ENCODE data around the gene HS3ST1.

Gene HS3ST1

DNA sequence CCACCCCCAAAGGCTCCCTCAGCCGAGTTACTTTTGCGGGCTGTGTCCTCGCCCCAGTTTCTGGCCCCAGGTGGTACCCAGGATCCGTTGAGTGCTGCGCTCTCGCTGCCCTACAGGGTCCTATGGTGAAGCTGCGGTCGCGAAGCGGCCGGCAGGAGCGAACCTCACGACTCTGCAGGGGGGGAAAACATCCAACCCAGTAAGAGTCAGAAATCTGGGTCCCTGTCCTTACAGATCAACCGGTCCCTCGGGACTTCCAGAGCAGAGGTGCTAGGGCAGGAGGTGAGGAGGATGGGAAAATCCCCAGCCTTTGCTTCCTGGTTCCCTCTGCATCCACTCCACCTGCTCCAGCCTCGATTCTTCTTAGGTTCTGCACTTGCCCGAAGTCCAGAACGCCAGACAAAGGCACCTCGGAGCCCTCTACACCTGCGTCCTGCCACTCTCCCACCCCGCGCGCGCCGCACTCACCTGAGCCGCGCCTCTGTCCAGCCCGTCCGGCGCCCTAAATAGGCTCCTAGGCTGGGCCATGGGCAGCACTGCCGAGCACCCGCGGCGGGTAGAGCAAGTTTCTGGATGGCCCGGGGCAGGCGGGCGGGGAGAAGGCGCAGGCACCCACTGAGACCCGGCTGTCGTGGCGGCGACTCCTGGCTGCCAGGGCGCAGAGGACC lies at the start of gene HS3ST1:
Gene HS3ST1 (minus strand): TSS at position 664 of the 668 bp plus-strand sequence. CDS start 28,889 bp downstream, outside the sequence.
- DNase-seq (ENCODE audit: low read depth): no peak

DNA sequence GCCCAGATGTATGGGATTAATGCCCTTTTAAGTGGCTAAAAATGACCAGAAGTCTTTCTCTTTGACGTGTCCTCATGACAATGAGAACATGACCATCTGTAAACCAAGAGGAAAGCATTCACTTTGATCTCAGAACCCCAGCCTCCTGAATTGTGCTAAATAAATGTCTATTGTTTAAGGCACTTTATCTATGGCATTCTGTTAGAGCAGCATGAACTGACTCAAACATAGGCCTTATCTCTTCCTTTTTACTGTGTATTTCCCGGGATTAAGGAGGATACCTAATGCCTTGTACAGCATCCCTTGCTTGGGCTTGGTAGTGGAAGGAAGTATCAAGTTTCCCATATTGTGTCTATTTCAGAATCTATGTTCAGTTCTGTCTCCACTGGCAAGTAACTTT lies 47.2 kb upstream of the HS3ST1 start:
- no peak for DNase-seq (ENCODE audit: low read depth)

DNA sequence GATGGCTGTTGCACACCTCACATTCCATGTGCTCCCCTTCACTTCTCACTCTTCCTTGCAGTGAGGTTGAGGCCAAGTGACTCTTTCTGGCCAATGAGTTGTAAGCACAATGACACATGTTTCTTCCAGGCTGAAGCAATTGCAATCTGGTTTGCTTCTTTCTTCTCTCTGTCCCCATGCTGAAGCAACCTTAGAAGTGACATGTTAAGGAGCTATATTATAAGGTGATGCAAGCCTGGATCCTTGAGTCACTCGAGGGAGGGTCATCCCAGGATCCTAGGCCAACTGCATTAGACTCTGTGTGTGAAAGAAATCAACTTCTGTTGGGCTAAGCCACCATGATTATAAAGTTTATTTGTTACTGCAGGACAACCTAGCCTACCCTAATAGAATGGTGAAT lies 45.5 kb upstream of the HS3ST1 start:
- no peak for DNase-seq (ENCODE audit: low read depth)

DNA sequence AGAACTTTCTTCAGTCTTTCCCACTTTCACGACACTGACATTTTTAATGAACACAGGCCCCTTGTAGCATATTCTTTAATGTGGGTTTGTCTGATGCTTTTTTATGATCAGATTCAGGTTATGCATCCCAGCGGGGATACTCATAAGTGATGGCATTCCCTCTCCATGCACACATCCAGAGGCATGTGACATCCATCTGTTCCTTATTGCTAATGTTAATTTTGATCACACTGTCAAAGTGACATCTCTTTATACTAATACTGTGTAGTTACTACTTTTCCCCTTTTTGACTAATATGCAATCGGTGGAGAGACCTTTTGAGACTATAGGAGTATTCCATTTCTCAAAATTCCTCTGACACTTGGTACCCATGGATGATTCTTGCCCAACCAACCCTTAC lies 43.8 kb upstream of the HS3ST1 start:
- no peak for DNase-seq (ENCODE audit: low read depth)

DNA sequence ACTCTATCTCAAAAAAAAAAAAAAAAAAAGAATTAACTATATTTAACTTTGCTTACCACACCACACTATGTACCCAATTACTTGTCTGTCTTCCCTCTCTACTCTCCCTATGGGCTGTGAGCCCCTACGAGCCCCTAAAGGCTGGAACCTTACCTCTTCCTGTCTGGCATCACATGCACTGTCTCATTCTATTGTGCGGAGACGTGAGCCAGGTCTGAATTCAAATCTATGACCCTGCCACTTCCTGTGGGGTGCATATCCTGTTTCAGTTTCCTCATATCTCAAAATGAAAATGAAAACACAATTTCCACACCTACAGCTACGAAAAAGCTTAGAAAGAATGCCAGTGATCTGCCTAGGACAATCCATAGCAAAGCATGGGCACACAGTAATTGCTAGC lies 42.9 kb upstream of the HS3ST1 start:
- no peak for DNase-seq (ENCODE audit: low read depth)

DNA sequence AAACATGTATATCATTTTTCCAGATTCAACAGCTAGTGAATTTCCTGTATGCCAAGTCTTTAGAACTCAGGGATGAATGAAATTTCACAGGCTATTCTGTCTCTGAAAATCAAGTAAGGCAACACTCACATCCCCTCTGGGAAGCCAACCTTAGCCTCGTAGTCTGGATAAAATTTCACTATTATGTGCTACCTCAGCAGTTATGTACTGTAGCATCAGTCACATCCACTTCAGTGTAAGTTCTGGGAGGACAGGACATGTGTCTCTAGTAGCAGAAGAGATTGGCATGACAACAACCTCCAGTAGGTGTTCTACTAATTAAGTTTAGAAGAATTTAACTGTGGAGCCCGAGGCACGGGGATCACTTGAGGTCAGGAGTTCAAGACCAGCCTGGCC lies 42.4 kb upstream of the HS3ST1 start:
- no peak for DNase-seq (ENCODE audit: low read depth)

DNA sequence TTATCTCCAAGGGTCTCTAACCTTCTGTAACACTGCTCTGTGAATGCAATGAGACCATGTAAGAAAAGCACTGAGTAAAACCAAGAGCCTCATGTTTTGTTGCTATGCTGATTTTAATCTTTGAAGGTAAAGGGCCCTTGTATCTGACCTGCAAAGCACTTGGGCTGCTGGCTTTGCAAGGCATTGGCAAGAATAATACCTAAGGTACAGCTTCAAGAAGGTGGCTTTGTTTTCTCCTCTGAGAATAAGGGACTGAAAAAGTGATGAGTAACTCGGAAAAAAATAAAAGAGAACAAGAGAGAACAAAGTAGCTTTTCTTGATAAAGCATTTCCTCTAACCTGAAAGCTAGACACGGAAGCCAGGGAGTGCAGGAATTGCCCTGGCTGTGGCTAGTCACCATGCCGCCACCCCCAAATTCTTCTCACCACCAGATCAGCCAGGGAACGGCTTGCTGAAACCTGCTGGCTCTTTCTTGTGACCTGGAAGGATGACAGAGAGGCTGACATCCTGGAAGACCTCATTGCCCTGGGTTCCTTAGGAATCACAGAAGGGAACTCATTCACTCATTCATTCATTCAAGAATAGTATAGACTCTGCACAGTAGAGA lies 41.8 kb upstream of the HS3ST1 start:
- no peak for DNase-seq (ENCODE audit: low read depth)

DNA sequence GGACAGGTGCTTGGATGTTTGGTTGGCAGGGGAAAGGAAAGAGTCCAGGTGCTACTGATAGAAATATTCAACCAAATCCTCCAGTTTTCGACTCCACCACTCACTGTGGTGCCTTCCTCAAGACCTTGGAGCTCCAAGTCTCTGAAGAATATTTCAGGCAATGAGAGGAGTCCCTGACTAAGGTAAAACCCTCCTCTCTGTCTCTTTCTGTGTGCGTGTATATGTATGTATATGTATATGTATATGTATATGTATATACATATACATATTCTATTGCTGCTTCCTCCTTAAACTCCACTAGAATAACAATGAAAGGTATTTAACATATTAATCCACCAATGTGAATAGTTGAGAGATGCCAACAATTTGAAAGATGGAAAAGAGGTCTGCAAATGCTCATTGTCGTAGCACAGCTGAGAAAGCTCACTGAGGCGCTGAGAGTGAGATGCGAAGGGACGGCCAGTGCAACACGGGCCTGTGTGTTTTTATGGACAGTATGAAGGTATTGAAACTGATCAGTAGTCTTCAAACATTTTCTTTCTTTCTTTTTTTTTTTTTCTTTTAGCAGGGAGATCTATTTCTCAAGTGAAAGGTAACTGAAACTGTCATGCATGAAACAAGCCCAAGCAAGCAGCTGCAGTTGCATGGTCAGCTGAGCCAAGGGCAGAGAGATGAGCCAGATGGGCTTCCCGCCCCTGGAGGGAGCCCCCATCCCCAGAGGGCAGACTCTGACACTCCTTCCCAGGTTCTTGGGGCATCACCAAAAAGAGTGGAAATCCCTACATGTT lies 41.1 kb upstream of the HS3ST1 start:
- DNase-seq (ENCODE audit: low read depth): no peak

DNA sequence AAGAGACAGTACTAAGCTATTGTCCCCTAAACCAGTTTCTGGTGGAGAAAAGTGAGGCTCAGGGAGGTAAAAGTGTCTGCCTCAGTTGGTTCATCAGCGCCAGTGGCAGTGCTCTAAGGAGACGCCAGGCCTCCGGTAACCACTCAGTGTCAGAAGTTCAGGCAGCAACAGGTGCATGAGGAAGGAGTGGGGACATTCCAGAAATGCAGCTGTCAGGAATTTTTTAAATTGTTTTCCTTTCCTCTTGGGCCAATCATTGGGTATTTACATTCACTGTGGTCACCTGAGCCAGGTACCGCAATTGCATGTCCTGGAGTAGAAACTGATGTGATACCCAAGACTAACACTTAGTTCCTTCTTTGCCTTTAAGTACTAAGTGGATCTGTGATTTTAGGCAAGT lies 40.2 kb upstream of the HS3ST1 start:
- no peak for DNase-seq (ENCODE audit: low read depth)

DNA sequence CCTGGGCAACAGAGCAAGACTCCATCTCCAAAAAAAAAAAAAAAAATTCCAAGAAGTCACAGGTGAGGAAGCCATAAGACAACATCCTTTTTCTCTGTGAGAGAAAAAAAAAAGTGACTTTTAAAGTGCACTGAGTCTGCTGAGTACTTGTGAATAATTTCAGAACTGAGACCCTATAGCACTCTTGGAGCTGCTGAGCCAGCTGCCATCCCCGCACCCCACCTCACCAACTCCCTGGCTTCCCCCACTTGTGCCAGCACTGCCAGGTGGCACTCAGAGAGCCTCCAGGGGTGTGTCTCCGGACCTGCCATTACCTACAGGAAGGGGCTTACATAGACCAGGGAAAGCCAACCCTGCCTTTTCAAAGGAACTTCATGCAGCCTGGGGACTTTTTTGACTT lies 39.2 kb upstream of the HS3ST1 start:
- DNase-seq (ENCODE audit: low read depth): no peak

DNA sequence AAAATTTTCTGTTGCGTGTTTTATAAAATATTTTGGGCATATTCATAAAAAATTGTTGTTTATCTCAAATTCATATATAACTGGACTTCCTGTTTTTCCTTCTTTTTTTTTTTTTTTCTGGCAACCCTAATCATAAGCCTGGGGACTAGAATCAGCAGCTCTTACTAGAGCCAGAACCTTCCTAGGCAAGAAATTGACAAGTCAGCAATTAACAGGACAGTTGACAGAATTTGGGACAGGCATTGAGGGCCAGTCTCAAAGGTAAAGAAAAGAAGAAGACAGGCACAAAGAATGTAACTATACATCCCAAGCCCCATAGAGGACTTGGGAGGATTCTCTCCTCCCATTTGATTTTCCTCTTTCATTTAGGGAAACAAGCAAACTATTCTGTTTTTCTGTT lies 35.0 kb upstream of the HS3ST1 start:
- DNase-seq (ENCODE audit: low read depth): no peak

DNA sequence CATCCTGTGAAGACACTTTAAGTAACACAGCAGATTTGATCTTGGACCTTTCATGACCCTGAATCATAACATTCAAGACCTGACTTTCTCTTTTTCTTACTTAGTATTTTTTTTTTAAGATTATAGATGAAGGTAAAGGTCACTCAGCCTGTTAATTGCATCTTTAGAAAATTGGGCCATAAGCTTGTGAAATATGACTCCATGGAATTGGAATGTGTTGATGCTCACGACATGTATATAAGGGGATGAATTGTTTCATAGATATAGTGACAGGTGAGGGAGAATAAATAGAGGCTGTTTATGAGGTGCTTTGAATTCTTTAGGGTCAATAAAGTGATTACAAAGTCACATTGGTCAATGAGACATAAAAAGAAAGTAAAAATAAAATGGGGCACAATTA lies 27.7 kb upstream of the HS3ST1 start:
- no peak for DNase-seq (ENCODE audit: low read depth)

DNA sequence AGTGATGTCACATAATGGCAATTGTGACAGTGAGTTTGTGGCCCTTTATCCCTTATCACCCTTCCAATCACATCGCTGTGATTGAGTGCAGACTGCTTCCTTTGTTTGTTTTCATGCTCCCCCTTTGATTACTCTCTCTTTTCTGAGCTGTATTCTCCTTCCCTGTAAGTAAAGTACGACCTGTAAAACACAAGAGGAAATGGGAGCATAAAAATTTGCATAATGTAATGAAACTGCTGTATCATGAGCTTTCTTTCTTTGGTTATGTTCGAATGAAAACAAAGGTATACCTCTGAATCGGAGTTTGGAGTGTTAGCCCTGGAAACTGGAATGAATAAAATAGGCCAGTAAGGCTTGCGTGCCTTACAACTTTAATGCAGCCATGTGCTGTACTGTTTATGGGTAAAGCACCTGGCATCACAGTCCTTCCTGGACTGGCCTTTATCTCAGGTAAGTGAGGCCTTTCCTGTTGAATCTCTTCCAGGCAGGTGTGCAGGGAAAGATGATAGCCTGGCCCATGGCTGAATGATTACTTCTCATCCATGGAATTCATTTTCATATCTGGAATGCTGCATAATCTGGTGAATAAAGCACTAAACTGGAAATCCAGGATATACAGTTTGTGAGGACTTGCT lies 26.6 kb upstream of the HS3ST1 start:
- DNase-seq (ENCODE audit: low read depth): no peak

DNA sequence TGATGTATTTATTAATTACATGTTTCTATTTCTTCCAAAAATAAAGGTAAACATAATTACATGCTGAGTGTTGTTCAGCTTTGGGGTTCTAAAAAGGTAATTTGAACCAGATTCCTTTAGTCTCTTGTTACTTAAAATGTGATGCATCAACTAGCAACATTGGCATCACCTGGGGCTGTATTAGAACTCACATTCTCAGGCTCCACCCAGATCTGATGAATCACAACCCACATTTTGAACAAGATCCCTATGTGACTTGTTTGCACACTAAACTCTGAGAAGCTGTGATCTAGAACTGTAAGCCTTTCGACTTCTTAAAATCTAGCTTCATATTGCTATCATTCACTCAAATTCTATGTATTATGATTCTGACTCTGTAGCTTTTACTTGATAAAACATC lies 23.0 kb upstream of the HS3ST1 start:
- DNase-seq (ENCODE audit: low read depth): no peak

DNA sequence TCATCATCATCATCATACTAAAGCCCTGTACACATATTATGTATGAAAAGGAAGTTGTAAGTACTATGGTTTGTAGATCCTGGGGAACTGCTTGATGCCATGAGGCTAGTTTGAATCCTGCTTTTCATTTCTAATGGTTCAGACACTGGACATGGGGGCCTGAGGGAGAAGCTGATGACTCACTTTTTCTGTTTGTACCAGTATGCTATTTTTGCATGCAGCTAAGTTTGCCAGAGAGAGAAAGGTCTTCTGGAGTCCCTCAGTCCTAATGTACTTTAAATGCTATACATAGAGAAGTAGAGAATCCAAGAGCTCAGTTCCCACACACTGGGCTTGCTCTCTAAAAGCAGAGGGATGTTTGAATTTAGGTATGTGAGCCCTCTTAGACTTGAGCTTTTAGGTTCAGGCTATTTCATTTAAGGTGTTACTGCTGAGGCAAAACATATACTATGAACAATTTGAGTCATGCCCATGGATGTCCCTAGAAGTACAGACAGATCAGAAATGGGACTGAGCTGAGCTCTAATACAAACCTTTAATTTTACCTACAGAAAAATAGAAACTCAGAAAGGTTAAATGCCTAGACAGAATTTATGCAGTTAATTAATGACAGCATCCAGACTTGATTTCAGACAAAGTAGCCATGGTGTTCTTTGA lies 17.6 kb upstream of the HS3ST1 start:
- no peak for DNase-seq (ENCODE audit: low read depth)

DNA sequence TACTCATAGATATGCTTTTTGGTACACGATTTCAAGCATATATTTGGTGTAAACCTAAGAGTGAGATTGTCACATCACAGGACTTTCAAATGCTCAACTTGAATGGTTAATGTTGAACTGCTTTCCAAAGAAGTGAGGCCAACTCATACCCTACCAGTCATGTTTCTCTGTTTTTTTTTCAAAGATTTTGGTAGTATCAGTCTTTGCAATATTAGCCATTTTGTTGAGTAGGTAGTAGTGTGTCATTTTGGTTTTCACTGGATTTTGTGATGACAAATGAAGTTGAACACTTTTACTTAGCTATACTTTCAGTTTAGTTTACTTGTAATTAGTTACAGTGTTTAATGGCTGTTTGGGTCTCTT lies 12.5 kb upstream of the HS3ST1 start:
- DNase-seq (ENCODE audit: low read depth): no peak

DNA sequence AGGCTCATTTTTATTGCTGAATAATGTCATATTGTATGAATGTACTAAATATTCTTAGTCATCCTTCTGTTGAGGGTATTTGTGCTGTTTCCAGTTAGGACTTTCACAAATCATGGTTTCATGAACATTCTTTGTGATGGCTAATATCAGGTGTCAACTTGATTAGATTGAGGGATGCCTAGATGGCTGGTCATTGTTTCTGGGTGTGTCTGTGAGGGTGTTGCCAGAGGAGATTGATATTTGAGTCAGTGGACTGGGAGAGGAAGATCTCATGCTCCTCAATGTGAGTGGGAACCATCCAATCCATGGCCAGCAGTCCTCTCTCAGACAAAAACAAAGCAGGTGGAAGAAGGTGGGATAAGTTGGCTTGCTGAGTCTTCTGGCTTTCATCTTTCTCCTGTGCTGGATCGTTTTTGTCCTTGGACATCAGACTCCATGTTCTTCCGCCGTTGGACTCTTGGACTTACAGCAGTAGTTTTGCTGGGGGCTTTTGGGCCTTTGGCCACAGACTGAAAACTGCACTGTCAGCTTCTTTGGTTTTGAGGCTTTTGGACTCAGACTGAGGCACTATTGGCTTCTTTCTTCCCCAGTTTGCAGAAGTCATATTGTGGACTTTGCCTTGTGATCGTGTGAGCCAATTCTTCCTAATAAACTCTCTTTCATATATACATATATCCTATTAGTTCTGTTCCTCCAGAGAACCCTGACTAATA lies 11.9 kb upstream of the HS3ST1 start:
- no peak for DNase-seq (ENCODE audit: low read depth)

DNA sequence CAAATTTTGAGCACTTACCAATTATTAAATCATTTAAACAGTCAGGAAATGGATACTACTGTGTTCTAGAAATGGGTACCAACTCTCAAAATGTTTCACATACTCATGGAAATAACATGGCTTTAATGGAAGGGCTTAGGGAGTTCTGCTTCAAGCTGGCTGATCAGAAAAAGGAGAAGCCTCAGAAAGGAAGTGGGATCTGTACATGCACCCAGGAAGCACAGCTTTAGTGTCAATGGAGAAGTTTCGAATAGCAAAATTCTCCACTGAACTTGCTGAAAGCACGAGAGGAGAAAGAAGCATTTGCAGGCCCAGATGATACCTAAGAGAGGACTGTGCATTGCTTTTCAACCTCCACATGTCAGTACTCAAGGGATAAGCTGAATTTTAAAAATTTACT lies 11.1 kb upstream of the HS3ST1 start:
- no peak for DNase-seq (ENCODE audit: low read depth)

DNA sequence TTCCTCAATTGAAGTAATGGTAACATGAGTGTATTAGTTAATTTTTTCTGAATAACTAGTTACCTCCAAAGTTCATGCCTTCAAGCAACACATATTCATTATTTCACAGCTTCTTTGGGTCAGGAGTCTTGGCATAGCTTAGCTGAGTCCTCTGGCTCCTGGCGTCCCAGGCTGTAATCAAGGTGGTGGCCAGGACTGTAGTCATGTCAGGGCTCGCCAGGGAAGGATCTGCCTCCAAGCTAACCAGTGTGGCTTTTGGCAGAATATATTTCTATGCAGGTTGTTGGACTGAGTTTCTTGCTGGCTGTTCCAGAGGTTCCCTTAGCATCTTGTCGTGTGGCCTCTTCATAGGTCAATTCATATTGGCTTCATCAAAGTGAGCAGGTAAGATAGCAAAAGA lies 10.0 kb upstream of the HS3ST1 start:
- no peak for DNase-seq (ENCODE audit: low read depth)

DNA sequence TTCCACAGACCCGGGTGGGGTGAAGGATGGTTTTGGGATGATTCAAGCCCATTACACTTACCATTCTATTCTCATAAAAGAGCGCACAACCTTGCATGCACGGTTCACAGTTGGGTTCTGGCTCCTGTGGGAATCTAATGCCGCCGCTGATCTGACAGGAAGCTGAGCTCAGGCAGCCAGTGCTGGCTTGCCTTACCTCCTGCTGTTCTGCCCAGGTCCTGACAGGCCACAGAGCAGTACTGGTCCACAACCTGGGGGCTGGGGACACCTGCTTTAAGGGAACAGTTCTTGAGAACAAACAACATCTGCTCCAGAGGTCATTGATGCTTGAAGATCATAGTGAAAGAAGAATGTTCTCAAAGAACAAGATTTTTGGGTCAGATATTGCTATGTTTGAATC lies 8.0 kb upstream of the HS3ST1 start:
- no peak for DNase-seq (ENCODE audit: low read depth)

DNA sequence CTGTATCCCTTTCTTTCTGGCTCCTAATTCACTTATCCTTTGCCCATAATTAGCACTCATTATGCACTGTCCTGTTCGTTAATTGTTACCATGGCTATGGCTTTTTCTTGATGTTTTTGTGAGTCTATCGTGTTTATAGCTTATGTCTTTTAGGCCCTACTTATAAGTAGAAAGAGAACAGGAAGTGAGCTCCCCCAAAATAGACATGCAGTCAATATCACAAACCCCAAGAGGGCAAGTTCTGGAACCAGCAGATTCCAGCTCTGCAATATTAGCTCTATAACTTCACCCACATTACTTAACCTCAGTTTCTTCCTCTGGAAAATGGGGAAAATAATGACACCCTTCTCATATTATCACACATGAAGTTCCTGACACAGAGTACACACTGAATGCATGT lies 7.4 kb upstream of the HS3ST1 start:
- DNase-seq (ENCODE audit: low read depth): no peak

DNA sequence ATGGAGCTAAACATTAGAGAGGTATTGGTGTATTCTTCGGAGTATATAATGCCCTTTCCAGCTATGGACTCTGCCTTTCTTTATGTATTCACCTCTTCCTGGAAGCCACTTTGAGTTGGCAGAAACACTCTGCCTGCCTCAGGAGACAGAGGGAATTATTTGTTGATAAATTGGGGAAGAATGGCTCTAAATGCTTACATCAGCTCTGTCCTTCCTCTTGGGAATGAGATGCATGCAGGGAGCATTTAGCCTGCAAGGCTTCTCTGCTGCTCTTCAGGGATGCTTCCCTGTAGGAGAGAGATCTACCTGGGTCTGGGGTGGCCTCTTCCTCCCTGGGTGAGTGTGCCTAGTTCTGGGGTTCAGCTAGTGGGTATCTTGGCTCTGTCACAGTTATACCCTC lies 6.9 kb upstream of the HS3ST1 start:
- no peak for DNase-seq (ENCODE audit: low read depth)

All from stimulated activated CD8-positive, alpha-beta memory T cell treated with anti-CD3 and anti-CD28 coated beads, Interleukin-15, amount 100 ng/mL, for 24 hours (primary cell).